ENCODE measurements around the gene ROR2.

ROR2 gene

GRCh38 chr9:91515074-91515687 is 434.8 kb downstream of the ROR2 start:
- peaks cover 7% of the 10 kb centered on the region for H3K36me3 Mint-ChIP-seq (ENCODE audit: low read depth)
- H3K4me1 Mint-ChIP-seq (ENCODE audit: low read depth): peaks cover 29% of the 10 kb centered on the region
- no peak overlapping the region for H3K4me3 Mint-ChIP-seq
- H3K27me3 Mint-ChIP-seq: peaks cover 4% of the 10 kb centered on the region
- peaks cover 37% of the 10 kb centered on the region for H3K9me3 Mint-ChIP-seq
- intact Hi-C loops (cut with micrococcal nuclease): no loop called here
- no peak overlapping the region for H3K27ac Mint-ChIP-seq

Measured in dendritic cell treated with granulocyte-macrophage colony-stimulating factor and Interleukin-4, amounts not matched to agents 40 ng/mL and 50 ng/mL, for 4 days (primary cell).